BE2C (cell line): Measurements from ENCODE around the gene SCN1B.

Experiments
- DNase-seq: peaks from one replicate; pipeline ENCODE4 v3.0.0-alpha.2; 2020
- H3K27me3 ChIP-seq: fragments of 250-450 bp; sonication (Bioruptor Pico); 2 replicates; pipeline ENCODE4 v1.5.1; 2020; ENCODE audit warnings: mild to moderate bottlenecking
- H3K36me3 ChIP-seq: fragments of 250-450 bp; sonication (Bioruptor Pico); 2 replicates; pipeline ENCODE4 v1.5.1; 2020; ENCODE audit warnings: mild to moderate bottlenecking
- H3K4me1 ChIP-seq: fragments of 250-450 bp; sonication (Bioruptor Pico); 2 replicates; pipeline ENCODE4 v1.5.1; 2020
- H3K4me3 ChIP-seq: 2 replicates; pipeline ENCODE4 v1.5.1; 2011; ENCODE audit warnings: low read depth, low read length
- H3K9me3 ChIP-seq: fragments of 250-450 bp; sonication (Bioruptor Pico); 2 replicates; pipeline ENCODE4 v1.5.1; 2020
- CTCF ChIP-seq: IDR thresholded peaks from 2 replicates; pipeline ENCODE4 v1.5.1; 2012; ENCODE audit warnings: mild to moderate bottlenecking, low read depth, low read length

Gene SCN1B

GRCh38 chr19:35034588-35035382, 4.5 kb downstream of the SCN1B start:
- H3K36me3 ChIP-seq = no peaks in the 10 kb centered on the region
- no peak overlapping the region for H3K4me3 ChIP-seq
- no peak for DNase-seq

DNA sequence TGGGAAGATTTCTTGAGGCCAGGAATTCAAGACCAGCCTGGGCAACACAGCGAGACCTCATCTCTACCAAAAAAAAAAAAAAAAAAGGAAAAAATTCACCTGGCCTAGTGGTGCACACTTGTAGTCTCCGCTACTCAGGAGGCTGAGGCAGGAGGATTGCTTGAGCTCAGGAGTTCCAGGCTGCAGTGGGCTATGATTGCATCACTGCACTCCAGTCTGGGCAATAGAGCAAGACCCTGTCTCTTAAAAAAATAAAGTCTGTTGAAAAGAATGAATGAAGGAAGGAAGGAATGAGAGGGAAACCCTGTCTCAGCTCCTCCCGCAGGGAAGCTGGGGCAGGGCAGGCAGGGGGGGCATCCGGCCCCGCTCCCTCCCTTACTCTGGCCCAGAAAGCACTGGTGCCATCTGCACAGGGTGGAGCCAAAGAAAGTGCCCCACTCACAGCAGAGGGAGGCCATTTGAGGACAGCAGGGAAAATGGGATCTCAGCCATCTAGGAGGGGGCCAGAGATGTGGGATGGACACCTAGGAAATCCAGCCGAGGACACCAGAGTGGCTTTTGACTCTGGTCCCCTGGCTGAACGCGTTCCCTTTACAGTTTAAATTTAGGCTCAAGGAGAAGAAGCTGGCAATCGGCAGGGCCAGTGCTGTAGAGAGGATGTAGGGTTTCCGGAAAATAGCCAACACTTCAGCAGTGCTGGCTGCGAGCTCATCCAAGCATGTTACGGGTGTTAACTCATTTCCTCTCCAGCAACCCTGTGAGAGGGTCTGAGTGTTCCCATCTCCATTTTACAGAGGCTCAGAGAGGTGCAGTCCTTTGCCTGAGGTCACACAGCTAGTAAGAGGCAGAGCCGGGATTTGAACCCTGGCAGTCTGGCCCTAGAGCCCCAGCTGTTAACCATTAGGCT, 7.7 kb downstream of the SCN1B start:
- Histone ChIP-seq H3K36me3 (no peaks in the 10 kb centered on the region), H3K9me3 (no peaks in the 10 kb centered on the region), H3K4me1 (no peaks in the 10 kb centered on the region; the same call in 1 of the 2 replicates), H3K4me3 (no peak overlapping the region), H3K27me3 (no peaks in the 10 kb centered on the region)
- no peak for DNase-seq
- TF ChIP-seq CTCF = no peak

More at GRCh38 chr19:35034588-35035382, 4.5 kb downstream of the SCN1B start:
- no peaks in the 10 kb centered on the region for H3K4me1 ChIP-seq
- no peaks in the 10 kb centered on the region for H3K9me3 ChIP-seq
- H3K27me3 ChIP-seq = peaks cover 17% of the 10 kb centered on the region
- no peak for TF ChIP-seq CTCF

DNA sequence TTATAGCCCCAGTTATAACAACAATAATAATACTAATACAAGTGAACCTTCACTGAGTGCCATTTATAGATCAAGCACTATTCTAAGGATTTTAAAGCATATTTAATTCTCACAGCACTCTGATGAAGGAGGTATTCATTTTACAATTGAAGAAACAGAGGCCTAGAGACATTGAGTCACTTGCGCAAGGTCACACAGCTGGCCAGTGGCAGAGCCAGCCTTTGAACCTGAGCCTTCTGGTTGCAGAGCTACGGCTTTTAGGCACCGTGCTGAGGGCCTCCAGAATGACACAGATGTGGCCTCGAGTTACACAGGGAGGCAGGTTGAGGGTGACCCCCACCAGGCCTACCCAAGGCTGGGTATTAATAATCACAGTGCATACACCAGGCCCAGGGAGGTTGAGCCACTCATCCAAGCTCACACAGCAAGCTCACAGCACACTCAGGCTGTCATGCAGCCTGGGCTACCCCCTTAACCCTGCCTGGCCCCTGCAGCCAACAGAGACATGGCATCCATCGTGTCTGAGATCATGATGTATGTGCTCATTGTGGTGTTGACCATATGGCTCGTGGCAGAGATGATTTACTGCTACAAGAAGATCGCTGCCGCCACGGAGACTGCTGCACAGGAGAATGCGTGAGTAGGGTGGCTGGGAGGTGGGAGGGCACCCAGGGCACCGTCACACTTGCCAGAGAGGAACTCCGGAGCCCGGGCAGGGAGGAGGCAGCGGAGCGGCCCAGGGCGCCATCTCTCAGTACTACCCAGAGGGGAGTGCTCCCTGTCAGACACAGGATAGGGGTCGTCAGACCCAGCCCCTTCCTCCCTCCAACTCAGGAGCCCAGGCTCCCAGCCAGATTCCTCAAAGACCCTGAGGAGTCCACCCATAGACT, 8.6 kb downstream of the SCN1B start:
- DNase-seq = no peak
- H3K36me3 ChIP-seq = no peaks in the 10 kb centered on the region
- no peaks in the 10 kb centered on the region for H3K9me3 ChIP-seq

DNA sequence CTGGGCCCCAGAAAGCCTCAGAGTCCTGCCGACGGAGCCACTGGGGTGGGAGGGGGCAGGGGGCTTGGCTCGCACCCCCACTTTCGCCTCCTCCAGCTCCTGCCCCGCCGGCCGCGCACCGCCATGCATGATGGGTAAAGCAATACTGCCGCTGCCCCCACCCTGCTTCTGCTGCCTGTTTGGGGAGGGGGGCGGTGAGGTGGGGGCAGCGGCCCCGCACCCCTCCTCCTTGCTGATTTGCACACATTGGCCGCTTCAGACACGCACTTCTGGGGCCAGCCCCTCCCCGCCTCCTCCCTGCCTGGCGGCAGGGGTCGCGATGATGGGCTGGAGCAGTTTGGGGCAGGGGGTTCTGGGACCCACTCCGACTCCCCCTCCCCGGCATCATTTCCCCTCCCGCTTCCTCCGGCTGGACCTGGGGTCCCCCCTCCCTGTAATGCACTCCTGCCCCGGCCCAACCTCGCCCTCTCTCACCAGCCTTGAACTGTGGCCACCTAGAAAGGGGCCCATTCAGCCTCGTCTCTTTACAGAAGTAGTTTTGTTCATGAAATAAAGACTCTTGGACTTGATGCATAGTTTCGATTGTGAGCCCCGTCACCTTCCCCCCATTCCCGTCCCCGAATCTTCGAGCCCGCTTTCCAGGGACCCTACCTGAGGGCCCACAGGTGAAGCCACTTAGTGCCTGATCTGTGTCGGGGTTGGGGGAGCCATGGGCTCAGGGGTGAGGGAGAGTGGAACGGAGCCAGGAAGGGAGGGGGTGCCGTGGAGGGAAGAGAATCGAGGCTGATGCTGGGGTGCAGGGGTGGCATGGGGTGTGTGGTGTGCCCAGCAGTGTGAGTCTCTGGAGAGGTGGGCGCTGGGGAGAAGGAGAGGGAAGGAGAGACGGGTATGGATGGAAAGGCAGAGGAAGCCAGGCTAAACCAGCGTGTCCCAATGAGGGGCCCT, 9.9 kb downstream of the SCN1B start:
- Histone ChIP-seq H3K4me1 (no peaks in the 10 kb centered on the region; the same call in 1 of the 2 replicates), H3K4me3 (no peak overlapping the region), H3K9me3 (no peaks in the 10 kb centered on the region), H3K27me3 (no peaks in the 10 kb centered on the region), H3K36me3 (no peaks in the 10 kb centered on the region)
- TF ChIP-seq CTCF = no peak
- no peak for DNase-seq

More for the DNA sequence above, 8.6 kb downstream of the SCN1B start:
- Histone ChIP-seq H3K4me1 (no peaks in the 10 kb centered on the region; the same call in 1 of the 2 replicates), H3K4me3 (no peak overlapping the region), H3K27me3 (no peaks in the 10 kb centered on the region)
- TF ChIP-seq CTCF = no peak

DNA sequence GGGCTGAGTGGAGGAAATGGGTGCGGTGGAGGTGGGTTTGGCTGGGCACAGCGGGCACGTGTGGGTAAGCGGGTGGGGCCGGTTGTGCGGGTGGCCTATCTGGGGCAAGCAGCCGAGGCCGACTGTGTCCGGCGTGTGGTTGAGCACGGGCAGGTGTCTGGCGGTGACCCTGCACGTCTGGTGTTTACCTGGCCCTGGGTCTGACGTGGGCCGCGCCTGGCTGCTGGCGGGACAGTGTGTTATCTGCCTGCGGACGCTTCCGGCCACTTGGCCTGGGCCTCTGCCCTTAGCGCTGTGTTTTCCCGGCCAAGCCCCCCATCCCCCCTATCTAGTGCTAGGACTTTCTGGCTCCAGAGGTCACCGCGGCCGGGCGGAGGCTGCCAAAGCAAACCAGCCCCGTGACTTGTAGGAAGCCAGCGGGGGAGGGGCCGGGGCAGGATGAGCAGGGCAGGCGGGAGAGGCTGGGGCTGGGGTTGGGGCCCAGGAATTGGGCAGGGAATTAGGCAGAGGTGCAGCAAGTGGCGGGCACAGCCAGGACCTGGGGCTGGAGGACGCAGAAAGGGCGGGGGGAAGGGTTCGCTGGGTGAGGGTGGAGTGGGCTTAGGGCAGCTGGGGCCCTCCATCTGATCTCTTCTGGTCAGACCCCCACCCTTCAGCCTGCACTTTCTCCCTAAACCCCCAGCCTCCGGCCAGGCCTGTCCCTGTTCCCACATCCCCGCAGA, 10.7 kb downstream of the SCN1B start:
- H3K4me1 ChIP-seq = no peaks in the 10 kb centered on the region; the same call in 1 of the 2 replicates
- no peaks in the 10 kb centered on the region for H3K27me3 ChIP-seq
- no peaks in the 10 kb centered on the region for H3K36me3 ChIP-seq
- DNase-seq = no peak
- H3K9me3 ChIP-seq = no peaks in the 10 kb centered on the region
- TF ChIP-seq CTCF = no peak
- no peak overlapping the region for H3K4me3 ChIP-seq
